Right lobe of liver (tissue), 4 donors: ENCODE data around the gene SRP54.
"Not testable (repeated sequence)": the region's sequence is repeated elsewhere in the genome, so short reads cannot be mapped to it uniquely, and the experiment has no call there.

Experiments used
- POLR2A ChIP-seq: fragments of 450-650 bp; IDR thresholded peaks from one replicate; pipeline ENCODE4 v1.6.1; 2017; ENCODE audit warnings: antibody characterized with exemption, mild to moderate bottlenecking
- TF ChIP-seq, protein P1 (sequence below), 4 donors: fragments of 200-600 bp in 3 of 4; fragments of 450-650 bp in 1 of 4; IDR thresholded peaks; one replicate each; pipeline versions ENCODE4 v1.5.1 to v1.8.0; 2016 to 2022; ENCODE audit warnings: antibody characterized with exemption in 4 of 4, mild to moderate bottlenecking in 2 of 4
- donor health status: DM: no; HTN: no; CAD: no.
- donor health status: DM: no; HTN: no; CAD: no.
- donor health status: DM: no; HTN: yes; CAD: no.

DNA sequence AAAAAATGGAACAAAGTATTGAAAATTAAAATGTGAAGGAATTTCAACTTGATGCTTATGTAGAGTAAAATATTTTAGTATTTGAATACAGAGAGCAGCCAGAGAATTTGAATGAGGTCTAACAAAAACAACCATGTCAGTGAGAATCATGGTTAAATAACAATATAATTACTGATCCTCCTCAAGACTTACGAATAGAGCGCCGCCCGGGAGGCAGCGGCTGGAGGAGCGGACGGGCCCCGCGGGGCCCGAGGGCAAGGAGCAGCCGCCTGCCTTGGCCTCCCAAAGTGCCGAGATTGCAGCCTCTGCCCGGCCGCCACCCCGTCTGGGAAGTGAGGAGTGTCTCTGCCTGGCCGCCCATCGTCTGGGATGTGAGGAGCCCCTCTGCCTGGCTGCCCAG is 55.5 kb downstream of the SRP54 start:
- TF ChIP-seq POLR2A: not testable (repeated sequence)
- TF ChIP-seq, protein P1, sequence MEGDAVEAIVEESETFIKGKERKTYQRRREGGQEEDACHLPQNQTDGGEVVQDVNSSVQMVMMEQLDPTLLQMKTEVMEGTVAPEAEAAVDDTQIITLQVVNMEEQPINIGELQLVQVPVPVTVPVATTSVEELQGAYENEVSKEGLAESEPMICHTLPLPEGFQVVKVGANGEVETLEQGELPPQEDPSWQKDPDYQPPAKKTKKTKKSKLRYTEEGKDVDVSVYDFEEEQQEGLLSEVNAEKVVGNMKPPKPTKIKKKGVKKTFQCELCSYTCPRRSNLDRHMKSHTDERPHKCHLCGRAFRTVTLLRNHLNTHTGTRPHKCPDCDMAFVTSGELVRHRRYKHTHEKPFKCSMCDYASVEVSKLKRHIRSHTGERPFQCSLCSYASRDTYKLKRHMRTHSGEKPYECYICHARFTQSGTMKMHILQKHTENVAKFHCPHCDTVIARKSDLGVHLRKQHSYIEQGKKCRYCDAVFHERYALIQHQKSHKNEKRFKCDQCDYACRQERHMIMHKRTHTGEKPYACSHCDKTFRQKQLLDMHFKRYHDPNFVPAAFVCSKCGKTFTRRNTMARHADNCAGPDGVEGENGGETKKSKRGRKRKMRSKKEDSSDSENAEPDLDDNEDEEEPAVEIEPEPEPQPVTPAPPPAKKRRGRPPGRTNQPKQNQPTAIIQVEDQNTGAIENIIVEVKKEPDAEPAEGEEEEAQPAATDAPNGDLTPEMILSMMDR (IDR thresholded peaks at IDR 0.05): not testable (repeated sequence)
